GM12873 (cell line): ENCODE data around the gene RNF11.

ENCODE experiments used
- CTCF ChIP-seq: IDR thresholded peaks from 2 replicates; pipeline ENCODE4 v1.5.1; 2012; ENCODE audit warnings: low read depth, mild to moderate bottlenecking, moderate library complexity, low read length, control low read depth; ENCODE audit not compliant: insufficient read depth; ENCODE audit errors: missing control alignments

RNF11 gene

GRCh38 chr1:51235673-51236530 lies at the start of gene RNF11:
RNF11 (plus strand) TSS chr1:51236273; CDS start chr1:51236757, 484 bp downstream.
- no peak for TF ChIP-seq CTCF

- no peak for TF ChIP-seq CTCF
These were observed 47.8 kb upstream of the RNF11 start for GRCh38 chr1:51188230-51188629.

- peak; percentile 81 for TF ChIP-seq CTCF
These were observed 46.5 kb upstream of the RNF11 start for GRCh38 chr1:51189421-51190073.

GRCh38 chr1:51190961-51191360 lies 45.1 kb upstream of the RNF11 start:
- no peak for TF ChIP-seq CTCF

GRCh38 chr1:51192213-51192843 lies 43.7 kb upstream of the RNF11 start:
- peak; percentile 80 for TF ChIP-seq CTCF

GRCh38 chr1:51193564-51193963 lies 42.5 kb upstream of the RNF11 start:
- TF ChIP-seq CTCF, result no peak
